GM12878 (cell line): ENCODE results near the gene ALPP. TPM values are rescaled to one million over a fixed set of nuclear protein-coding genes. Genes with fewer than 3 reads are reported as not detected.

Source experiments
- ATAC-seq: fragments of 200-7000 bp; cut with Tn5 transposase; 3 replicates; pipeline ENCODE4 v1.9.1; 2020; ENCODE audit warnings: mild to moderate bottlenecking, moderate library complexity
- BruUV-seq: library from RNA; stranded (reverse); fragments of 400-500 nt; replicated peaks from 2 replicates; lab custom pipeline; 2021; lab: Mats Ljungman, UMichigan
- CTCF ChIA-PET: fragments of 300-600 bp; sonication (Branson Sonifier 250); formaldehyde crosslinking; extraction: SDS; loops from one replicate; lab custom pipeline; 2021; ENCODE audit warnings: inconsistent platforms; lab: Yijun Ruan, JAX
- POLR2A ChIA-PET: fragments of 350-600 bp; formaldehyde crosslinking; extraction: SDS; loops from one replicate; lab custom pipeline; 2021; ENCODE audit warnings: inconsistent platforms; lab: Charles Lee
- RAD21 ChIA-PET: fragments of 300-600 bp; sonication (Branson Sonifier 250); formaldehyde crosslinking; loops from one replicate; lab custom pipeline; 2023; ENCODE audit warnings: antibody characterized with exemption; ENCODE audit not compliant: unreplicated experiment; lab: Charles Lee
- SMC1A ChIA-PET: fragments of 300-600 bp; sonication (Branson Sonifier 250); formaldehyde crosslinking; loops from one replicate; lab custom pipeline; 2023; ENCODE audit not compliant: unreplicated experiment, uncharacterized antibody; lab: Charles Lee
- DNase-seq: peaks from one replicate; pipeline ENCODE4 v3.0.0-alpha.2; 2011; ENCODE audit warnings: low read depth, low spot score
- FAIRE-seq: peaks from 3 replicates; lab custom pipeline; 2011; peaks lifted over from hg19 to GRCh38; lab: Jason Lieb, UNC
- H2AFZ ChIP-seq: 2 replicates; pipeline ENCODE4 v1.6.0; 2011; ENCODE audit warnings: low read depth, low read length, control low read depth; ENCODE audit not compliant: control insufficient read depth
- H3K27ac ChIP-seq: 2 replicates; pipeline ENCODE4 v1.5.1; 2011; ENCODE audit warnings: control low read depth; ENCODE audit not compliant: control insufficient read depth, insufficient read depth
- H3K27me3 ChIP-seq, 2 experiments: replicated peaks in 1 of 2; 2 replicates each; pipeline versions ENCODE4 v1.6.0 to v1.6.1; 2011; ENCODE audit warnings: low read length in 1 of 2; ENCODE audit not compliant: control insufficient read depth in 2 of 2, insufficient read depth in 2 of 2
- H3K36me3 ChIP-seq, 2 experiments: 2 replicates each; pipeline ENCODE4 v1.5.1; 2011; ENCODE audit warnings: low read length in 1 of 2; ENCODE audit not compliant: control insufficient read depth in 2 of 2, insufficient read depth in 2 of 2
- H3K4me1 ChIP-seq: 2 replicates; pipeline ENCODE4 v1.6.1; 2011; ENCODE audit warnings: mild to moderate bottlenecking, low read length, moderate library complexity, mixed read lengths; ENCODE audit not compliant: control insufficient read depth, insufficient read depth
- H3K4me2 ChIP-seq: 2 replicates; pipeline ENCODE4 v1.6.0; 2011; ENCODE audit warnings: control low read depth; ENCODE audit not compliant: control insufficient read depth, insufficient read depth
- H3K4me3 ChIP-seq: fragments of 200-600 bp; sonication (generic); 2 replicates; pipeline ENCODE4 v1.5.1; 2016
- H3K79me2 ChIP-seq: 2 replicates; pipeline ENCODE4 v1.6.0; 2011; ENCODE audit warnings: low read length; ENCODE audit not compliant: control insufficient read depth, insufficient read depth
- H3K9ac ChIP-seq: 2 replicates; pipeline ENCODE4 v1.8.0; 2011; ENCODE audit warnings: low read length, control low read depth, mixed read lengths; ENCODE audit not compliant: control insufficient read depth, insufficient read depth
- H3K9me3 ChIP-seq: replicated peaks from 3 replicates; pipeline ENCODE4 v1.5.1; 2011; ENCODE audit warnings: mild to moderate bottlenecking, low read length; ENCODE audit not compliant: control insufficient read depth, insufficient read depth
- H4K20me1 ChIP-seq: 2 replicates; pipeline ENCODE4 v1.6.0; 2011; ENCODE audit not compliant: control insufficient read depth, insufficient read depth
- EGR1 ChIP-seq, 2 experiments: IDR thresholded peaks; 1 replicate in 1 of 2; 2 replicates in 1 of 2; pipeline ENCODE4 v1.6.1; 2011 to 2012; ENCODE audit warnings: low read depth in 2 of 2, low read length in 2 of 2, borderline replicate concordance in 1 of 2, mild to moderate bottlenecking in 1 of 2, moderate library complexity in 1 of 2
- GATAD2B ChIP-seq: fragments of 450-650 bp; conservative IDR thresholded peaks from 2 replicates; pipeline ENCODE4 v1.6.1; 2017; ENCODE audit warnings: low read depth, mild to moderate bottlenecking, moderate library complexity
- HDGF ChIP-seq: fragments of 450-650 bp; IDR thresholded peaks from 2 replicates; pipeline ENCODE4 v1.6.1; 2016; ENCODE audit warnings: antibody characterized with exemption
- PAX5 ChIP-seq: IDR thresholded peaks from 2 replicates; pipeline ENCODE4 v1.6.1; 2011; ENCODE audit warnings: low read depth, low read length, borderline replicate concordance
- SMC3 ChIP-seq: IDR thresholded peaks from 2 replicates; pipeline ENCODE4 v1.6.1; 2011; ENCODE audit warnings: low read length, improper control_type of control experiment, borderline replicate concordance
- SREBF2 ChIP-seq: IDR thresholded peaks from 2 replicates; pipeline ENCODE4 v1.6.1; 2012; ENCODE audit warnings: mild to moderate bottlenecking, low read length
- SRF ChIP-seq, 2 experiments: IDR thresholded peaks; 2 replicates each; pipeline ENCODE4 v1.6.1; 2011; ENCODE audit warnings: low read depth in 2 of 2, low read length in 2 of 2, mild to moderate bottlenecking in 1 of 2, moderate library complexity in 1 of 2
- TCF7 ChIP-seq: IDR thresholded peaks from 2 replicates; pipeline ENCODE4 v1.6.1; 2014; ENCODE audit warnings: antibody characterized with exemption, borderline replicate concordance
- ZSCAN29 ChIP-seq: fragments of 450-650 bp; IDR thresholded peaks from 2 replicates; pipeline ENCODE4 v1.6.1; 2017; ENCODE audit warnings: mild to moderate bottlenecking, moderate library complexity
- WGBS: methylation state at CpG from one replicate; pipeline ENCODE4 v1.1.6; 2016; ENCODE audit warnings: low lambda C conversion rate; ENCODE audit not compliant: insufficient replicate concordance, insufficient coverage; ENCODE audit errors: missing lambda C conversion rate; 5-methylcytosine and 5-hydroxymethylcytosine counted together
- in situ Hi-C: fragments of 300-500 bp; cut with MboI; formaldehyde crosslinking; loops from 9 replicates; pipeline ENCODE4 v1.14.3; 2018; ENCODE audit warnings: mixed read lengths
- intact Hi-C: fragments of 100-400 bp; cut with micrococcal nuclease; formaldehyde crosslinking; loops from one replicate; pipeline ENCODE4 v1.14.2; 2022; ENCODE audit not compliant: unreplicated experiment
- polyA plus RNA-seq, 11 experiments: library from polyadenylated mRNA; depleted of rRNA in 4 of 11; unstranded in 6 of 11; stranded (reverse) in 5 of 11; fragments of >200 nt; fragmentation: Nextera tagmentation in 4 of 11; fragmentation: Illumina TruSeq in 1 of 11; extraction: Ambion mirVana in 4 of 11; extraction: Trizol in 1 of 11; gene quantifications; 1 replicate in 1 of 11; 2 replicates in 10 of 11; pipeline versions ENCODE4 v1.2.1 to v1.2.3, GENCODE V29; 2011 to 2016; ENCODE audit warnings: inconsistent platforms in 2 of 11, missing spikeins in 2 of 11, low read depth in 1 of 11
- total RNA-seq, 4 experiments: library from RNA; depleted of rRNA in 3 of 4; stranded (reverse); fragments of >200 nt in 3 of 4; fragmentation: Illumina TruSeq in 1 of 4; extraction: Trizol in 1 of 4; gene quantifications; 2 replicates each; pipeline versions ENCODE4 v1.2.1 to v1.2.3, GENCODE V29; 2013 to 2021
- TF ChIP-seq, protein P1 (sequence below): fragments of 450-650 bp; IDR thresholded peaks from 2 replicates; pipeline ENCODE4 v1.6.1; 2017; ENCODE audit warnings: mild to moderate bottlenecking, low read depth, inconsistent platforms; ENCODE audit not compliant: poor library complexity, severe bottlenecking
- TF ChIP-seq, protein P2 (sequence below): fragments of 450-650 bp; IDR thresholded peaks from 2 replicates; pipeline ENCODE4 v1.6.1; 2017; ENCODE audit warnings: borderline replicate concordance
- TF ChIP-seq, protein P3 (sequence below): fragments of 450-650 bp; IDR thresholded peaks from 2 replicates; pipeline ENCODE4 v1.6.1; 2017; ENCODE audit warnings: low read depth, mild to moderate bottlenecking, moderate library complexity
- TF ChIP-seq, protein P4 (sequence below): IDR thresholded peaks from 2 replicates; pipeline ENCODE4 v1.6.1; 2011; ENCODE audit warnings: borderline replicate concordance, low read depth, mild to moderate bottlenecking, moderate library complexity, low read length; ENCODE audit not compliant: insufficient read depth, poor library complexity, severe bottlenecking

Gene ALPP
- total and polyA plus RNA-seq, 10 of the 15 experiments (the other 5 are each of a cell fraction or from before 2014, with no cell fraction given): 0.21 TPM; not detected in 9

DNA sequence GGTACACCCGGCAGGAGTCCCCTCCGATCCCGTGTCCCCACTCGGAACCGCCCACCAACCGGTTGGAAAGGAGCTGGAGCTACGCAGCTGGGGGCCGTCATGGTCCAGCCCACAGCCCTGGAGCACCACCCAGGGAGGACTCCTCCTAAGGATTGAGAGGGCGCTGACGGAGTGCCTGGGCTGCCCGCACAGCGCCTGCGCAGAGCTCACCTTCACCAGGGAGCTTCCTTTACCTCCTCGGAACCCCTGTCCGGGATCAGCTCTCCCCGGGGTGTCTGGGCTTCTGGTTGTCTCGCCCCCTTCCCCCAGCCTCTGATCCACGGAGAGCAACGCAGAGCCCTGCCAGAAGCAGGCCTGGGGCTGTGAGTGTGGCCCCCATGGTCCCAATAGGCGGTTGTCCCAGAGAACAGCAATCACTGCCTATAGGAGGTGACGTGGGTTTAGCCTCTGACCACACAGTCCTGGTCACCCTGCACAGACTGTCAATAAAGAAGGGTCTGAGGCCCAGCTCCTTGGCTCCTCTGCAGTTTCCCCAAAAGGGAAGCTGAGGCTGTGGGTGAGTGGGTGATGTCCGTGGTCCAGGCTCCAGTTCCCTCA lies 42.7 kb downstream of the ALPP start (continued):
- TF ChIP-seq, protein P1, sequence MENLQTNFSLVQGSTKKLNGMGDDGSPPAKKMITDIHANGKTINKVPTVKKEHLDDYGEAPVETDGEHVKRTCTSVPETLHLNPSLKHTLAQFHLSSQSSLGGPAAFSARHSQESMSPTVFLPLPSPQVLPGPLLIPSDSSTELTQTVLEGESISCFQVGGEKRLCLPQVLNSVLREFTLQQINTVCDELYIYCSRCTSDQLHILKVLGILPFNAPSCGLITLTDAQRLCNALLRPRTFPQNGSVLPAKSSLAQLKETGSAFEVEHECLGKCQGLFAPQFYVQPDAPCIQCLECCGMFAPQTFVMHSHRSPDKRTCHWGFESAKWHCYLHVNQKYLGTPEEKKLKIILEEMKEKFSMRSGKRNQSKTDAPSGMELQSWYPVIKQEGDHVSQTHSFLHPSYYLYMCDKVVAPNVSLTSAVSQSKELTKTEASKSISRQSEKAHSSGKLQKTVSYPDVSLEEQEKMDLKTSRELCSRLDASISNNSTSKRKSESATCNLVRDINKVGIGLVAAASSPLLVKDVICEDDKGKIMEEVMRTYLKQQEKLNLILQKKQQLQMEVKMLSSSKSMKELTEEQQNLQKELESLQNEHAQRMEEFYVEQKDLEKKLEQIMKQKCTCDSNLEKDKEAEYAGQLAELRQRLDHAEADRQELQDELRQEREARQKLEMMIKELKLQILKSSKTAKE: no peak
- TF ChIP-seq, protein P2, sequence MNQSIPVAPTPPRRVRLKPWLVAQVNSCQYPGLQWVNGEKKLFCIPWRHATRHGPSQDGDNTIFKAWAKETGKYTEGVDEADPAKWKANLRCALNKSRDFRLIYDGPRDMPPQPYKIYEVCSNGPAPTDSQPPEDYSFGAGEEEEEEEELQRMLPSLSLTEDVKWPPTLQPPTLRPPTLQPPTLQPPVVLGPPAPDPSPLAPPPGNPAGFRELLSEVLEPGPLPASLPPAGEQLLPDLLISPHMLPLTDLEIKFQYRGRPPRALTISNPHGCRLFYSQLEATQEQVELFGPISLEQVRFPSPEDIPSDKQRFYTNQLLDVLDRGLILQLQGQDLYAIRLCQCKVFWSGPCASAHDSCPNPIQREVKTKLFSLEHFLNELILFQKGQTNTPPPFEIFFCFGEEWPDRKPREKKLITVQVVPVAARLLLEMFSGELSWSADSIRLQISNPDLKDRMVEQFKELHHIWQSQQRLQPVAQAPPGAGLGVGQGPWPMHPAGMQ: no peak
- TF ChIP-seq ZSCAN29 (no peak), TCF7 (no peak), SREBF2 (no peak)
- TF ChIP-seq, protein P3, sequence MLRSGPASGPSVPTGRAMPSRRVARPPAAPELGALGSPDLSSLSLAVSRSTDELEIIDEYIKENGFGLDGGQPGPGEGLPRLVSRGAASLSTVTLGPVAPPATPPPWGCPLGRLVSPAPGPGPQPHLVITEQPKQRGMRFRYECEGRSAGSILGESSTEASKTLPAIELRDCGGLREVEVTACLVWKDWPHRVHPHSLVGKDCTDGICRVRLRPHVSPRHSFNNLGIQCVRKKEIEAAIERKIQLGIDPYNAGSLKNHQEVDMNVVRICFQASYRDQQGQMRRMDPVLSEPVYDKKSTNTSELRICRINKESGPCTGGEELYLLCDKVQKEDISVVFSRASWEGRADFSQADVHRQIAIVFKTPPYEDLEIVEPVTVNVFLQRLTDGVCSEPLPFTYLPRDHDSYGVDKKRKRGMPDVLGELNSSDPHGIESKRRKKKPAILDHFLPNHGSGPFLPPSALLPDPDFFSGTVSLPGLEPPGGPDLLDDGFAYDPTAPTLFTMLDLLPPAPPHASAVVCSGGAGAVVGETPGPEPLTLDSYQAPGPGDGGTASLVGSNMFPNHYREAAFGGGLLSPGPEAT: no peak
- TF ChIP-seq, all 136 proteins: peak for 0

DNA sequence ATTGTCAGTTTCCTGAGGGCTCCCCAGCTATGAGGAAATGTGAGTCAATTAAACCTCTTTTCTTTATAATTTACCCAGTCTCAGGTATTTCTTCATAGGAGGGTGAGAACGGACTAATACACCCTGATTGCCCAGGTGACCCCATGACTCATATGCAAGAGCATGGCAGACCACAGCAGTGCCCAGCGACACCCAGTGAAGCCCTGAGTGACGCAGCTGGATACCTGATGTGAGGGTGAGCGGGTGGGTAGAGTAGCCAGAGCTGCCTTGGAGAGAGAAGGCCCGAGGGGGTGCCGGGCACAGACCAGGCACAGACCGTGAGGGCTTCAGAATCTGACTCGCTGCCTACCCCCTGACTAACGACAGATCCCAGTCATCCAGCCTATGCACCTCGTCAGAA lies 43.5 kb downstream of the ALPP start:
- Histone ChIP-seq H3K4me3 (no peak overlapping the region), H3K79me2 (no peaks in the 10 kb centered on the region), H3K4me1 (no peaks in the 10 kb centered on the region), H3K4me2 (no peak overlapping the region), H3K9me3 (no peaks in the 10 kb centered on the region; the same call in 2 of the 3 replicates), H3K36me3 (no peaks in the 10 kb centered on the region), H3K27me3 (peaks cover 8% of the 10 kb centered on the region in 2 experiments; a peak in 3 of 4 replicates), H2AFZ (no peak overlapping the region), H3K27ac (no peak overlapping the region), H3K9ac (no peak overlapping the region), H4K20me1 (no peaks in the 10 kb centered on the region)
- no peak for FAIRE-seq
- BruUV-seq: no TSS peak
- 59% methylated on average over 10 of the region's 10 CpGs for WGBS
- in situ Hi-C loops: no loop called here
- RAD21 ChIA-PET: no interaction called here
- intact Hi-C loops: no loop called here
- POLR2A ChIA-PET: no interaction called here
- CTCF ChIA-PET: no interaction called here
- SMC1A ChIA-PET: no interaction called here
- no peak for ATAC-seq
- no peak for DNase-seq
- TF ChIP-seq SMC3 (no peak), GATAD2B (no peak), EGR1 (IDR thresholded peaks at IDR 0.05; ENCODE audit: borderline replicate concordance in 1 of 2, low read depth in 2 of 2, low read length in 2 of 2) (no peak), SREBF2 (no peak), PAX5 (no peak), HDGF (no peak), SRF (IDR thresholded peaks at IDR 0.05; ENCODE audit: low read depth in 2 of 2, low read length in 2 of 2) (no peak)
- TF ChIP-seq, protein P4, sequence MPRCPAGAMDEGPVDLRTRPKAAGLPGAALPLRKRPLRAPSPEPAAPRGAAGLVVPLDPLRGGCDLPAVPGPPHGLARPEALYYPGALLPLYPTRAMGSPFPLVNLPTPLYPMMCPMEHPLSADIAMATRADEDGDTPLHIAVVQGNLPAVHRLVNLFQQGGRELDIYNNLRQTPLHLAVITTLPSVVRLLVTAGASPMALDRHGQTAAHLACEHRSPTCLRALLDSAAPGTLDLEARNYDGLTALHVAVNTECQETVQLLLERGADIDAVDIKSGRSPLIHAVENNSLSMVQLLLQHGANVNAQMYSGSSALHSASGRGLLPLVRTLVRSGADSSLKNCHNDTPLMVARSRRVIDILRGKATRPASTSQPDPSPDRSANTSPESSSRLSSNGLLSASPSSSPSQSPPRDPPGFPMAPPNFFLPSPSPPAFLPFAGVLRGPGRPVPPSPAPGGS: no peak
- TF ChIP-seq, protein P2: no peak
